ENCODE results near the gene CLK1. TPM values are rescaled to one million over a fixed set of nuclear protein-coding genes. Genes with fewer than 3 reads are reported as not detected.
A peak's percentile ranks its signal among the peaks of the same experiment; 100 is the strongest.

The CLK1 gene
- total and polyA plus RNA-seq, 2 of the 13 experiments (the other 11 are each of a cell fraction or from before 2014, with no cell fraction given), result 66.6 to 101 TPM

GRCh38 chr2:200843993-200844948 is 20.2 kb downstream of the CLK1 start (continued):
- TF ChIP-seq DZIP1 (CRISPR knock-in tag; IDR thresholded peaks at IDR 0.05), result peak; percentile 87; the same call in 1 of the 2 replicates
- peak; percentile 76 for TF ChIP-seq KDM2A (CRISPR knock-in tag; IDR thresholded peaks at IDR 0.05; ENCODE audit: borderline replicate concordance, low read depth)
- no peak; the same call in 1 of the 2 replicates for TF ChIP-seq CTCF (CRISPR knock-in tag; IDR thresholded peaks at IDR 0.05)
- peak; percentile 49; the same call in 1 of the 2 replicates for TF ChIP-seq GABPB1 (CRISPR knock-in tag; IDR thresholded peaks at IDR 0.05)
- no peak for TF ChIP-seq TOE1 (CRISPR knock-in tag; IDR thresholded peaks at IDR 0.05)
- TF ChIP-seq TBX2 (CRISPR knock-in tag; IDR thresholded peaks at IDR 0.05; ENCODE audit: borderline replicate concordance), result peak; percentile 65; the same call in 1 of the 2 replicates
- no peak for TF ChIP-seq ATF7 (IDR thresholded peaks at IDR 0.05)
- no peak for TF ChIP-seq ATF7 (CRISPR knock-in tag; IDR thresholded peaks at IDR 0.05)
- TF ChIP-seq MYC (CRISPR knock-in tag; IDR thresholded peaks at IDR 0.05; ENCODE audit: borderline replicate concordance), result peak; percentile 86
- peak; percentile 51; the same call in 1 of the 2 replicates for TF ChIP-seq TFDP1 (CRISPR knock-in tag; IDR thresholded peaks at IDR 0.05; ENCODE audit: borderline replicate concordance)
- TF ChIP-seq ZNF782 (CRISPR knock-in tag; IDR thresholded peaks at IDR 0.05; ENCODE audit: borderline replicate concordance), result peak; percentile 74; the same call in 1 of the 2 replicates
- TF ChIP-seq ARID2 (CRISPR knock-in tag; IDR thresholded peaks at IDR 0.05; ENCODE audit: borderline replicate concordance), result peak; percentile 96
- TF ChIP-seq ARNT2 (CRISPR knock-in tag; IDR thresholded peaks at IDR 0.05; ENCODE audit: low read depth), result peak; percentile 69
- peak; percentile 57; the same call in 1 of the 2 replicates for TF ChIP-seq MEIS2 (CRISPR knock-in tag; IDR thresholded peaks at IDR 0.05)
- TF ChIP-seq HOXA9 (CRISPR knock-in tag; IDR thresholded peaks at IDR 0.05; ENCODE audit: borderline replicate concordance), result no peak
- TF ChIP-seq ZNF878 (CRISPR knock-in tag; IDR thresholded peaks at IDR 0.05), result no peak
- no peak for TF ChIP-seq ZNF335 (CRISPR knock-in tag; IDR thresholded peaks at IDR 0.05)
- TF ChIP-seq ZBTB33 (CRISPR knock-in tag; IDR thresholded peaks at IDR 0.05), result peak; percentile 75
- no peak for TF ChIP-seq ONECUT2 (CRISPR knock-in tag; IDR thresholded peaks at IDR 0.05)
